Right cardiac atrium (tissue), 5 donors: ENCODE data around the gene PEA15. TPM values are rescaled to one million over a fixed set of nuclear protein-coding genes. Genes with fewer than 3 reads are reported as not detected.

Source experiments
- ATAC-seq, 2 donors: fragments of 200-7000 bp; cut with Tn5 transposase; one replicate each; pipeline versions ENCODE4 v1.8.0 to v1.9.1; 2020; ENCODE audit warnings: moderate library complexity in 2 of 2, mild to moderate bottlenecking in 1 of 2
- DNase-seq, 3 donors: peaks; one replicate each; pipeline ENCODE4 v3.0.0-alpha.2; 2020
- H3K27ac ChIP-seq: one replicate; pipeline ENCODE4 v1.5.1; 2013; ENCODE audit warnings: mild to moderate bottlenecking, low read length, control low read depth, moderate library complexity
- H3K27me3 ChIP-seq: one replicate; pipeline ENCODE4 v1.6.1; 2013; ENCODE audit not compliant: control insufficient read depth, insufficient read depth
- H3K4me1 ChIP-seq: one replicate; pipeline ENCODE4 v1.6.1; 2013; ENCODE audit warnings: low read length; ENCODE audit not compliant: control insufficient read depth, insufficient read depth
- H3K4me3 ChIP-seq: one replicate; pipeline ENCODE4 v1.5.1; 2013; ENCODE audit warnings: low read length, control low read depth
- H3K9me3 ChIP-seq: one replicate; pipeline ENCODE4 v1.6.1; 2013; ENCODE audit warnings: low read length; ENCODE audit not compliant: control insufficient read depth
- WGBS: extraction: QIAGEN DNeasy Blood & Tissue Kit; methylation state at CpG from one replicate; pipeline ENCODE4 v1.1.7; 2013; 5-methylcytosine and 5-hydroxymethylcytosine counted together
- intact Hi-C, 4 donors: fragments of 100-400 bp; cut with DNase I; formaldehyde crosslinking; loops; one replicate each; pipeline versions ENCODE4 v1.11.0 to v1.14.0; 2022 to 2023
- polyA plus RNA-seq: library from polyadenylated mRNA; stranded (reverse); fragments of 200-250 nt; gene quantifications from one replicate; pipeline ENCODE4 v1.2.3, GENCODE V29; 2013
- total RNA-seq, 4 donors: library from RNA; stranded (reverse); fragmentation: NEBNext Ultra II Directional; extraction: Animal tissue kit (Norgen Biotek cat#: 25700); gene quantifications; one replicate each; pipeline ENCODE4 v1.2.1, GENCODE V29; 2021
- donor health status: healthy with polysubstance abuse.
- donor health status: DM: no; HTN: yes; CAD: no.
- donor health status: DM: no; HTN: no; CAD: no.
- donor health status: DM: no; HTN: yes; CAD: no; lungs with severe emphysema.
- donor health status: DM: yes; HTN: yes; CAD: no.

PEA15 gene
- total and polyA plus RNA-seq, 5 donors = 169 to 223 (median 213) TPM

- Histone ChIP-seq H3K4me1 (no peaks in the 10 kb centered on the region), H3K27me3 (no peaks in the 10 kb centered on the region), H3K4me3 (no peak overlapping the region), H3K27ac (no peak overlapping the region), H3K9me3 (no peaks in the 10 kb centered on the region)
- DNase-seq = no peak
- intact Hi-C loops = no loop called here
- no peak for ATAC-seq
- WGBS = 94% methylated on average over 2 of the region's 2 CpGs
Measured at GRCh38 chr1:160224606-160225005, 19.4 kb downstream of the PEA15 start.

- WGBS = 74% methylated on average over 2 of the region's 2 CpGs
- no peaks in the 10 kb centered on the region for H3K9me3 ChIP-seq
- ATAC-seq (no peak), DNase-seq (no peak)
- H3K4me1 ChIP-seq = no peaks in the 10 kb centered on the region
- no peak overlapping the region for H3K27ac ChIP-seq
- intact Hi-C loops = no loop called here
- H3K4me3 ChIP-seq = no peak overlapping the region
- no peaks in the 10 kb centered on the region for H3K27me3 ChIP-seq
Measured at GRCh38 chr1:160225345-160225744, 20.2 kb downstream of the PEA15 start.

DNA sequence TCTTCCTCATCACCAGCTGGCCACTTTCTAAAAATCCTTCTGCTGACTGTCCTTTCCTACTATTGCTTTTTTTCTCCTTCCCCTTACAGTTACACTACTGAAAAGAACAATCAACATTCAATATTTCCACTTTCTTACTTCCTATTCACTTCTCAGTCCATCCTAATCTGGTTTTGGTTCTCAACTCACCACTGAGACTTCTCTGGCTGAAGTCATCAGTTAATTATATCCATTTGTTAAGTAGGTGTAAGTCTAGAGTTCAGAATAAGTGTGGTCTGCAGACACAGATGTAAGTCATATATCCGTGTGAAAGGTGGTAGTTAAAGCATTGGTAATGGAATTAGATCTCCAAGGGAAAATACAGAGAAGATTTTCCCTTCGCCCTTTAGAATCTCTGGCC, 21.4 kb downstream of the PEA15 start:
- Histone ChIP-seq H3K27me3 (no peaks in the 10 kb centered on the region), H3K4me3 (no peak overlapping the region), H3K4me1 (no peaks in the 10 kb centered on the region), H3K27ac (no peak overlapping the region), H3K9me3 (no peaks in the 10 kb centered on the region)
- 79% methylated on average over 2 of the region's 2 CpGs for WGBS
- DNase-seq (no peak), ATAC-seq (no peak)
- intact Hi-C loops = no loop called here

- 89% methylated on average over 4 of the region's 4 CpGs for WGBS
- Histone ChIP-seq H3K27me3 (no peaks in the 10 kb centered on the region), H3K4me1 (no peaks in the 10 kb centered on the region), H3K9me3 (no peaks in the 10 kb centered on the region), H3K27ac (no peak overlapping the region), H3K4me3 (no peak overlapping the region)
- DNase-seq = no peak
- intact Hi-C loops = no loop called here
- ATAC-seq = no peak
Measured at GRCh38 chr1:160227034-160227433, 21.9 kb downstream of the PEA15 start.

GRCh38 chr1:160227561-160227960, 22.4 kb downstream of the PEA15 start:
- no peak for ATAC-seq
- Histone ChIP-seq H3K4me3 (no peak overlapping the region), H3K27ac (no peak overlapping the region), H3K27me3 (no peaks in the 10 kb centered on the region), H3K9me3 (no peaks in the 10 kb centered on the region), H3K4me1 (no peaks in the 10 kb centered on the region)
- DNase-seq = no peak
- 100% methylated on average over 1 of the region's 1 CpG for WGBS
- intact Hi-C loops = no loop called here

GRCh38 chr1:160228431-160228830, 23.2 kb downstream of the PEA15 start:
- no peak for ATAC-seq
- H3K4me3 ChIP-seq = no peak overlapping the region
- no peak for DNase-seq
- H3K9me3 ChIP-seq = no peaks in the 10 kb centered on the region
- no peaks in the 10 kb centered on the region for H3K27me3 ChIP-seq
- H3K4me1 ChIP-seq = no peaks in the 10 kb centered on the region
- H3K27ac ChIP-seq = no peak overlapping the region
- intact Hi-C loops = no loop called here

DNA sequence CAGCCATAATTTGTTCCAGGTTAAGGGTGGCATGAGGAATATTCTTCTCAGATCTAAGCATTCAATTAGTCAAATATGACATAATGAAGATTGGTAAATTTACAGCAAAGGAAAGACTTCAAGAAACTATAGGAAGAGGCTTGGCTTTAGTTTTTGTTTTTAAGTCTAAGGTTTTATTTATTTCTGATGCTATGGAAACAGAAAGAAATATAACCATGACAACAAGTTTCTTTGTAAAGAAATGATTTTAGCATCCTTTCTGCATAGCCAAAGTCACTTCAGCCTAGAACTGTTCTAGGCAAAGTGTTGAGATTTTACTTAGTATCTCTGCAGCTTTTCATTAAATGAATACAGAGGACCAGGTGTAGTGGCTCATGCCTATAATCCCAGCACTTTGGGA, 27.7 kb downstream of the PEA15 start:
- ATAC-seq (no peak), DNase-seq (no peak)
- Histone ChIP-seq H3K4me3 (no peak overlapping the region), H3K4me1 (no peaks in the 10 kb centered on the region), H3K27ac (no peak overlapping the region), H3K27me3 (no peaks in the 10 kb centered on the region), H3K9me3 (no peaks in the 10 kb centered on the region)
- intact Hi-C loops = no loop called here

DNA sequence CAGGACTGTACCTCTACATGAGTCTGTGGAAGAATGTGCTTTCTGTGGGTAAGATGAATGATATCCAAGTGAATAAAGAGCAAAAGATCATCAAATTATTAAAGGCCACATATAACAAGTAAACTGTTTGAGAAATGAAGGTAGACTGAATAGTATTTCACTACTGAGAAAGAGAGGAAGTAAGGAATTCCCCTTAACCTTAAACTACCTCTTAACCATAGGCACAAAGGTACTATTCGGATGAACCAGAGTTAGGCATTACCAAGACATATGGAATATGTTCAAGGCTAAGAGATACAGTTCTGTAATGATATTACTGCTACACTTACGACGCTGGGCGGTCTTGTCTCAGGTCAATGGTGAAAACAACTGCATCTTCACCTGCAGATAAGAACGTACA, 31.6 kb downstream of the PEA15 start:
- Histone ChIP-seq H3K27me3 (no peaks in the 10 kb centered on the region), H3K27ac (no peak overlapping the region), H3K4me1 (no peaks in the 10 kb centered on the region), H3K4me3 (no peak overlapping the region), H3K9me3 (no peaks in the 10 kb centered on the region)
- intact Hi-C loops = no loop called here
- ATAC-seq (no peak), DNase-seq (no peak)
- WGBS = 90% methylated on average over 5 of the region's 5 CpGs

- 96% methylated on average over 2 of the region's 2 CpGs for WGBS
- intact Hi-C loops = no loop called here
Measured at GRCh38 chr1:160237558-160237957, 32.4 kb downstream of the PEA15 start.

GRCh38 chr1:160238408-160238807, 33.2 kb downstream of the PEA15 start:
- intact Hi-C loops = no loop called here
- Histone ChIP-seq H3K4me3 (no peak overlapping the region), H3K9me3 (no peaks in the 10 kb centered on the region), H3K27ac (no peak overlapping the region), H3K27me3 (no peaks in the 10 kb centered on the region), H3K4me1 (no peaks in the 10 kb centered on the region)
- WGBS = 71% methylated on average over 5 of the region's 5 CpGs
- ATAC-seq (no peak), DNase-seq (no peak)

More at GRCh38 chr1:160237558-160237957, 32.4 kb downstream of the PEA15 start:
- Histone ChIP-seq H3K4me3 (no peak overlapping the region), H3K9me3 (no peaks in the 10 kb centered on the region), H3K4me1 (no peaks in the 10 kb centered on the region), H3K27ac (no peak overlapping the region), H3K27me3 (no peaks in the 10 kb centered on the region)
- DNase-seq (no peak), ATAC-seq (no peak)

- no peaks in the 10 kb centered on the region for H3K27me3 ChIP-seq
- DNase-seq = no peak
- intact Hi-C loops = no loop called here
- H3K4me3 ChIP-seq = no peak overlapping the region
- H3K27ac ChIP-seq = no peak overlapping the region
- ATAC-seq = peak in 1 of 2 donors; percentile 14
- WGBS = 95% methylated on average over 24 of the region's 24 CpGs
- H3K9me3 ChIP-seq = no peaks in the 10 kb centered on the region
- H3K4me1 ChIP-seq = no peaks in the 10 kb centered on the region
Measured at GRCh38 chr1:160239582-160240299, 34.6 kb downstream of the PEA15 start.

GRCh38 chr1:160243767-160244166, 38.6 kb downstream of the PEA15 start:
- ATAC-seq (no peak), DNase-seq (no peak)
- Histone ChIP-seq H3K27me3 (no peaks in the 10 kb centered on the region), H3K27ac (no peak overlapping the region), H3K4me1 (no peaks in the 10 kb centered on the region), H3K4me3 (no peak overlapping the region), H3K9me3 (no peaks in the 10 kb centered on the region)
- intact Hi-C loops = no loop called here
